ENCODE data around the gene SCAF4.

DNA sequence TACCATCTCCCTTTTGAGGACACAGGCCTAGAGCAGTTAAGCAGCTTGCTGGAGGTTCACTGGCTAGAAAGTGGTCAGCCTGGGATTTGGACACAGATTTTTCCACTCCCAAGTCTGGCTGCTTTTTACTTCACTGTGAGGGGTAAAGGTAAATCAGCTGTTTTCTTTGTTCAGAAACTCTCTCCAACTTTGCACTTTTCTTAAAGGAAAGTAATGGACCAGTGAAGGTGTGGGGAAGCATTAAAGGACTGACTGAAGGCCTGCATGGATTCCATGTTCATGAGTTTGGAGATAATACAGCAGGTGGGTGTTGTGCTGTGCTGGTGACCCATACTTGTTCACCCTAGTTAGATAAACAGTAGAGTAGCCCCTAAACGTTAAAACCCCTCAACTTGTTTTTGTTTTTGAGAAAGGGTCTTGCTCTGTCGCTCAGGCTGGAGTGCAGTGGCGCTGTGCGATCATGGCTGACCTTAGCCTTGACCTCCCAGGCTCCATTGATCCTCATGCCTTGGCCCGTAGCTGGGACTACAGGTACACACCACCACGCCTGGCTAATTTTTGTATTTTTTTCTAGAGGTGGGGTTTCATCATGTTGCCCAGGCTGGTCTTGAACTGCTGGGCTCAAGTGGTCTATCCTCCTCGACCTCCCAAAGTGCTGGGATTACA, 68.2 kb downstream of the SCAF4 start:
- TF ChIP-seq EZH2 (IDR thresholded peaks at IDR 0.05; ENCODE audit: borderline replicate concordance, insufficient read depth, low read depth, low read length, poor library complexity, severe bottlenecking): no peak
- TF ChIP-seq, protein P1, sequence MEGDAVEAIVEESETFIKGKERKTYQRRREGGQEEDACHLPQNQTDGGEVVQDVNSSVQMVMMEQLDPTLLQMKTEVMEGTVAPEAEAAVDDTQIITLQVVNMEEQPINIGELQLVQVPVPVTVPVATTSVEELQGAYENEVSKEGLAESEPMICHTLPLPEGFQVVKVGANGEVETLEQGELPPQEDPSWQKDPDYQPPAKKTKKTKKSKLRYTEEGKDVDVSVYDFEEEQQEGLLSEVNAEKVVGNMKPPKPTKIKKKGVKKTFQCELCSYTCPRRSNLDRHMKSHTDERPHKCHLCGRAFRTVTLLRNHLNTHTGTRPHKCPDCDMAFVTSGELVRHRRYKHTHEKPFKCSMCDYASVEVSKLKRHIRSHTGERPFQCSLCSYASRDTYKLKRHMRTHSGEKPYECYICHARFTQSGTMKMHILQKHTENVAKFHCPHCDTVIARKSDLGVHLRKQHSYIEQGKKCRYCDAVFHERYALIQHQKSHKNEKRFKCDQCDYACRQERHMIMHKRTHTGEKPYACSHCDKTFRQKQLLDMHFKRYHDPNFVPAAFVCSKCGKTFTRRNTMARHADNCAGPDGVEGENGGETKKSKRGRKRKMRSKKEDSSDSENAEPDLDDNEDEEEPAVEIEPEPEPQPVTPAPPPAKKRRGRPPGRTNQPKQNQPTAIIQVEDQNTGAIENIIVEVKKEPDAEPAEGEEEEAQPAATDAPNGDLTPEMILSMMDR (IDR thresholded peaks at IDR 0.05): no peak
